Activated B cell treated with CpG ODN at 0.5 μM for 24 hours (primary cell): ENCODE results near the gene SERTAD2. TPM values are rescaled to one million over a fixed set of nuclear protein-coding genes. Genes with fewer than 3 reads are reported as not detected.

Source experiments
- ATAC-seq: fragments of 200-7000 bp; cut with Tn5 transposase; one replicate; pipeline ENCODE4 v1.10.0; 2021; ENCODE audit warnings: low read depth, mild to moderate bottlenecking, moderate library complexity
- CTCF ChIA-PET: fragments of 350-600 bp; sonication (Branson Sonifier 250); formaldehyde crosslinking; loops from one replicate; lab custom pipeline; 2021; ENCODE audit warnings: antibody characterized with exemption; lab: Charles Lee
- POLR2A ChIA-PET: fragments of 350-600 bp; sonication (Branson Sonifier 250); formaldehyde crosslinking; loops from one replicate; lab custom pipeline; 2021; ENCODE audit warnings: antibody characterized with exemption; lab: Charles Lee
- DNase-seq: peaks from one replicate; pipeline ENCODE4 v3.0.0; 2022
- H3K27ac Mint-ChIP-seq: one replicate; pipeline ENCODE4 v1.8.0; 2020; ENCODE audit warnings: mixed read lengths
- H3K27me3 Mint-ChIP-seq: one replicate; pipeline ENCODE4 v1.8.0; 2021; ENCODE audit warnings: mixed read lengths
- H3K36me3 Mint-ChIP-seq: one replicate; pipeline ENCODE4 v1.8.0; 2021; ENCODE audit warnings: low read depth, mixed read lengths
- H3K4me1 Mint-ChIP-seq: one replicate; pipeline ENCODE4 v1.8.0; 2021; ENCODE audit warnings: mixed read lengths
- H3K4me3 Mint-ChIP-seq: one replicate; pipeline ENCODE4 v1.8.0; 2020; ENCODE audit warnings: mild to moderate bottlenecking, mixed read lengths
- H3K9me3 Mint-ChIP-seq: one replicate; pipeline ENCODE4 v1.8.0; 2020; ENCODE audit warnings: mixed read lengths
- CTCF ChIP-seq: fragments of 200-600 bp; IDR thresholded peaks from one replicate; pipeline ENCODE4 v1.8.0; 2022; ENCODE audit warnings: antibody characterized with exemption, mild to moderate bottlenecking
- intact Hi-C: fragments of 100-400 bp; cut with micrococcal nuclease; formaldehyde crosslinking; loops from one replicate; pipeline ENCODE4 v1.15.1; 2024
- total RNA-seq: library from RNA; stranded (reverse); gene quantifications from 2 replicates; pipeline ENCODE4 v1.2.3, GENCODE V29; 2022

SERTAD2 gene
- total RNA-seq, 1 donor from 2014 or later = 47.3 TPM

GRCh38 chr2:64650722-64651338, 2.9 kb downstream of the SERTAD2 start:
- Mint-ChIP-seq H3K27me3 (no peaks in the 10 kb centered on the region), H3K4me1 (peaks cover 80% of the 10 kb centered on the region), H3K27ac (peak overlapping the region; percentile 88), H3K36me3 (peaks cover 7% of the 10 kb centered on the region), H3K4me3 (peak overlapping the region; percentile 28), H3K9me3 (no peaks in the 10 kb centered on the region)
- intact Hi-C loops = no loop called here
- ChIA-PET POLR2A (interaction anchor here (1.5 to 15.4 kb wide), 10 partner anchors 7 to 211 kb away, joined by 4 to 439 read pairs (median 91); no protein-coding TSS in a partner anchor), CTCF (interaction anchor here (0.7 to 6.9 kb wide), 12 partner anchors 7 to 212 kb away, joined by 3 to 69 read pairs (median 6); no protein-coding TSS in a partner anchor)
- no peak for TF ChIP-seq CTCF
- DNase-seq (no peak), ATAC-seq (no peak)

GRCh38 chr2:64650296-64650695, 3.4 kb downstream of the SERTAD2 start:
- TF ChIP-seq CTCF = no peak
- DNase-seq (no peak), ATAC-seq (no peak)
- H3K4me1 Mint-ChIP-seq = peaks cover 77% of the 10 kb centered on the region
- POLR2A ChIA-PET = interaction anchor here (0.9 to 15.4 kb wide), 9 partner anchors 12 to 211 kb away, joined by 3 to 439 read pairs (median 66); no protein-coding TSS in a partner anchor
- no peaks in the 10 kb centered on the region for H3K27me3 Mint-ChIP-seq
- no peak overlapping the region for H3K4me3 Mint-ChIP-seq
- peaks cover 7% of the 10 kb centered on the region for H3K36me3 Mint-ChIP-seq
- peak overlapping the region; percentile 59 for H3K27ac Mint-ChIP-seq
- H3K9me3 Mint-ChIP-seq = no peaks in the 10 kb centered on the region
- intact Hi-C loops = no loop called here
- CTCF ChIA-PET = interaction anchor here (1.1 to 6.9 kb wide), 7 partner anchors 12 to 181 kb away, joined by 3 to 69 read pairs (median 6); no protein-coding TSS in a partner anchor

- Mint-ChIP-seq H3K4me1 (peaks cover 77% of the 10 kb centered on the region), H3K9me3 (no peaks in the 10 kb centered on the region), H3K27me3 (no peaks in the 10 kb centered on the region), H3K4me3 (peak overlapping the region; percentile 56), H3K27ac (peak overlapping the region; percentile 88), H3K36me3 (peaks cover 7% of the 10 kb centered on the region)
- intact Hi-C loops = no loop called here
- no peak for TF ChIP-seq CTCF
- DNase-seq = no peak
- ATAC-seq = no peak
- POLR2A ChIA-PET = interaction anchor here (0.9 to 15.4 kb wide), 11 partner anchors 8 to 212 kb away, joined by 3 to 439 read pairs (median 54); no protein-coding TSS in a partner anchor
- CTCF ChIA-PET = interaction anchor here (1.1 to 6.9 kb wide), 10 partner anchors 10 to 217 kb away, joined by 3 to 69 read pairs (median 6); no protein-coding TSS in a partner anchor
Observed at GRCh38 chr2:64649626-64650025, 4.1 kb downstream of the SERTAD2 start.

GRCh38 chr2:64649013-64649484, 4.7 kb downstream of the SERTAD2 start:
- Mint-ChIP-seq H3K4me1 (peaks cover 82% of the 10 kb centered on the region), H3K4me3 (no peak overlapping the region), H3K36me3 (peaks cover 7% of the 10 kb centered on the region), H3K9me3 (no peaks in the 10 kb centered on the region), H3K27me3 (no peaks in the 10 kb centered on the region), H3K27ac (peak overlapping the region; percentile 65)
- intact Hi-C loops = no loop called here
- TF ChIP-seq CTCF = no peak
- POLR2A ChIA-PET = interaction anchor here (0.9 to 15.4 kb wide), 10 partner anchors 9 to 213 kb away, joined by 3 to 439 read pairs (median 37); no protein-coding TSS in a partner anchor
- CTCF ChIA-PET = interaction anchor here (0.7 to 6.9 kb wide), 9 partner anchors 9 to 218 kb away, joined by 3 to 69 read pairs (median 6); no protein-coding TSS in a partner anchor
- DNase-seq = no peak
- no peak for ATAC-seq
